Cardiac fibroblast (primary cell): ENCODE results near the gene DYSF.

ENCODE experiments used
- DNase-seq, 2 donors: peaks; one replicate each; pipeline versions ENCODE4 v3.0.0 to v3.0.0-alpha.2; 2010; ENCODE audit warnings: low read depth in 2 of 2
- H3K4me3 ChIP-seq, 2 donors: replicated peaks in 1 of 2; 1 replicate in 1 of 2; 2 replicates in 1 of 2; pipeline ENCODE4 v1.5.1; 2011; ENCODE audit warnings: low read depth in 2 of 2, low read length in 2 of 2, mild to moderate bottlenecking in 2 of 2, moderate library complexity in 1 of 2
- CTCF ChIP-seq: IDR thresholded peaks from one replicate; pipeline ENCODE4 v1.5.1; 2011; ENCODE audit warnings: low read depth, mild to moderate bottlenecking, low read length, inconsistent platforms

DYSF gene

DNA sequence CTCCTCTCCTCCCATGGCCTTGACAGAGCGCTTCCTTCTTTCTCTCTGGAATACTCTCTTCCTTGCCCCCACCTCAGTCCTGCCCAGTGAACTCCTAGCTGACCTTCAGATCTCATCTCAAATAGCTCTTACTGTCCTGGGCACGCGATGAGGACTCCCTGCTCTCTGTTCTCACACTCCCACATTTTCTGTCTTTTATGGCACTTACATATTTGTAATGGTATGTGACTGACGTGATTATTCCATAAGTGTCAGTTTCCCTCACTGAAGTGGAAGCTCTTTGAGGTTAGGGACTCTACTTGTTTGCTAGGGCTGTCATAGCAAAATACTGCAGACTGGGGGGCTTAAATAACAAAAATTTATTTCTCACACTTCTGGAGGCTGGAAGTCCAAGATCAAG, 1.7 kb upstream of the DYSF start:
- no peak for DNase-seq
- no peak for TF ChIP-seq CTCF
- no peak overlapping the region for H3K4me3 ChIP-seq

GRCh38 chr2:71452565-71452964, 796 bp upstream of the DYSF start:
- DNase-seq, result peak; percentile 48 to 74
- no peak overlapping the region for H3K4me3 ChIP-seq
- peak; percentile 29 for TF ChIP-seq CTCF

- H3K4me3 ChIP-seq, result peak overlapping the region; percentile 54 to 62
- TF ChIP-seq CTCF, result no peak
- no peak for DNase-seq
These were observed 1.1 kb downstream of the DYSF start for GRCh38 chr2:71454221-71455010.

GRCh38 chr2:71455011-71455740, 1.8 kb downstream of the DYSF start:
- TF ChIP-seq CTCF, result no peak
- no peak for DNase-seq
- peak overlapping the region in 1 of 2 donors; percentile 62 for H3K4me3 ChIP-seq

DNA sequence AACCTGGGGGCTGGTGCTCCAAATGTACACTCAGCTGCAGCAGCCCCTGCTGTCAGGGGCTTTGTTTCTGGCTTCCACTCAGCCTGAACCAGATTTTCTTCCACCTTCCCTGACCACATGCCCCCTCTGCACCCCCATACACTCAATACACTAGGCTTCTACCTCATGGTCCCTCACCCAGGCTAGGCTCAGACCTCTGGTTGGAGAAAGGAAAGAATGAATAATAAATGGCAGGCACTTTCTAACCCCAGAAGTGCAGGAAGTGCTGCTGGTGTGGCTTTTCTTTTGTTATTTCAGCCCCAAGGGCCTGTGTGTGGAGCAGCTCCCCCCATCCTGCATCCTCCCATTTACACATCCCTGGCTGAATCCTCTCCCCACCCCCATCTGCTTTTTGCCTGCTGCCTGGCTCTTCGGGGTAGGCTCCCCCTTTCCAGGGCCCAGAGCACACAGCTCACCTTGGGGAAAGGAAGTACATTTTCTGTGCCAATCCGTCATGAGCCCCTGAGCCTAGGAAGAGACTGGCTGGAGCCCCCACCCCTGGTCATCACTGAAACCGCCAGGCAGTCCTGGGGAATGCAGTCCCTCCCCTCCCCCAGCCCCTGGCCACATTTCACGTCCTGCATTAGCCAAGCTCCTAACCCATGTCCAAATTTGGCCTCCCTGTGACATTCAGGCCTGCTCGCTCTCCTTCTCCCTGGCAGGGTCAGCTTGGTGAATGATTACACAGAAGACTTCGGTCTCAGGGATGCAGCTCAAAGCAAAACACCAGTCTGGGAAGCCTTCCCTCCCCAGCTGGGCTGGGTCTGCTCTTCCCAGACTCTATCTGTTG, 2.6 kb downstream of the DYSF start:
- H3K4me3 ChIP-seq, result no peak overlapping the region
- DNase-seq, result peak in 1 of 2 donors; percentile 50
- TF ChIP-seq CTCF, result no peak

GRCh38 chr2:71456617-71457016, 3.3 kb downstream of the DYSF start:
- TF ChIP-seq CTCF, result no peak
- DNase-seq, result no peak
- no peak overlapping the region for H3K4me3 ChIP-seq
